Midbrain (tissue), 1 donor: ENCODE data around the gene UBR1.
"Not testable (repeated sequence)": the region's sequence is repeated elsewhere in the genome, so short reads cannot be mapped to it uniquely, and the experiment has no call there.

Source experiments
- DNase-seq: peaks from one replicate; lab custom pipeline; 2025; lab: John Stamatoyannopoulos, UW

Gene UBR1

GRCh38 chr15:43056696-43057095 is 49.1 kb downstream of the UBR1 start:
- no peak for DNase-seq

DNA sequence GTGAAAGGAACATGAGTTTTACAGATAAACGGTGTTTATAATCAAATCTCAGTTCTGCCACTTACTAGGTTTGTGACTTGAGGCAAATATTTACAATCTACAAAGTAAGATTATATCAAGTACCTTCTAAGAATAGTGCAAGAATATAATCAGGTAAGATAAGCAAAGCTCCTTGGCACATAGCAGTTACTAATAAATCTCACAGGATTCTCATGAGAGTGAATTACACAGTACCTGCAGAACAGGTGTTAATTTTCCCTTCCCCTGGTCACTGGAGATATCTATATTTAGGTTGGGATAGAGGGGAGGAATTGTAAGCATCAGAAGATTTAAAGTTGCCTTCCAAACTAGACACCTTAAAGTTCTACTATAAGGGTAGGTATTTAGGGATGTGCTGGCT is 53.0 kb downstream of the UBR1 start:
- no peak for DNase-seq

- DNase-seq = no peak
Observed at GRCh38 chr15:43048935-43049334, 56.9 kb downstream of the UBR1 start.

- no peak for DNase-seq
Observed at GRCh38 chr15:43046484-43046883, 59.4 kb downstream of the UBR1 start.

DNA sequence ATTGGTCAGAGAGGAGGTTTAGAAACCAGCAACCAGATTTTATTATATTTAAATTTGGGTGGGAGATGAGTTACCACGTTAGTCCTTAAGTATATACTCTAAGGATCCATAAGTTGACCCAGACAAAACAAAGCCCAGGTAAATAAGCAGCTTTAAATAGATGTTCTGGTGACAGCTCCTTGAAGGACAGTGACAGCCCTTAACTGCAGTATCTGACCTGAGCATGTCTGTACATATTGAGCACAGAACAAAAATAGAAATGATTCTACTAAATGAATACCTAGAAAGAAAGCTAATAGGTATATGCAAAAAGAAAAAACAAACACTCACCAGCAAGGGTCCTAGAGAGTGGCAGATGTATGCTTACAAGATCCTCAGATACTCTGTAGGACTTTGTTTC is 63.0 kb downstream of the UBR1 start:
- DNase-seq = no peak

DNA sequence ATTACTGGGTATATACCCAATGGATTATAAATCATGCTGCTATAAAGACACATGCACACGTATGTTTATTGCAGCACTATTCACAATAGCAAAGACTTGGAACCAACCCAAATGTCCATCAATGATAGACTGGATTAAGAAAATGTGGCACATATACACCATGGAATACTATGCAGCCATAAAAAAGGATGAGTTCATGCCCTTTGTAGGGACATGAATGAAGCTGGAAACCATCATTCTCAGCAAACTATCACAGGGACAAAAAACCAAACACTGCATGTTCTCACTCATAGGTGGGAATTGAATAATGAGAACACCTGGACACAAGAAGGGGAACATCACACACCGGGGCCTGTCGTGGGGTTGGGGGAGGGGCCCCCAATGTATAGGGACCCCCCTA is 64.8 kb downstream of the UBR1 start:
- DNase-seq = not testable (repeated sequence)

- not testable (repeated sequence) for DNase-seq
Observed at GRCh38 chr15:43035240-43035639, 70.6 kb downstream of the UBR1 start.

- no peak for DNase-seq
Observed at GRCh38 chr15:43029476-43029875, 76.4 kb downstream of the UBR1 start.

DNA sequence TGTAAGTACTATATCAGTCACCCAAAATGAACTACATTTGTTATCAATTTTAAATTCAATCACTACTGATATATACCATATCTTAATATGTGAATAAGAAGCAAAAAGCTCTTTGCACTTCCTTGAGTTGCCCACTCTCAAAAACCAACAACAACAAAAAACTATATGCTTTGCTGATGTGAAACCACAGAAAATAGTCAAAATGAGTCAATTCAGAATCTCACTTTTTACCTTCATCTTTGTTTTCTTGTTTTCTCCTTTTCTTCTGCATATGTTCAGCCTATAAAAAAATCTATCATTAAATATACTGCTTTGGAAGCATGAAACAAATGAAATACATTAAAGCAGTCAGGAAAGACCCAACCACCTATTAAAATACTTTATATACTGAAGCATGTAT is 80.7 kb downstream of the UBR1 start:
- no peak for DNase-seq

DNA sequence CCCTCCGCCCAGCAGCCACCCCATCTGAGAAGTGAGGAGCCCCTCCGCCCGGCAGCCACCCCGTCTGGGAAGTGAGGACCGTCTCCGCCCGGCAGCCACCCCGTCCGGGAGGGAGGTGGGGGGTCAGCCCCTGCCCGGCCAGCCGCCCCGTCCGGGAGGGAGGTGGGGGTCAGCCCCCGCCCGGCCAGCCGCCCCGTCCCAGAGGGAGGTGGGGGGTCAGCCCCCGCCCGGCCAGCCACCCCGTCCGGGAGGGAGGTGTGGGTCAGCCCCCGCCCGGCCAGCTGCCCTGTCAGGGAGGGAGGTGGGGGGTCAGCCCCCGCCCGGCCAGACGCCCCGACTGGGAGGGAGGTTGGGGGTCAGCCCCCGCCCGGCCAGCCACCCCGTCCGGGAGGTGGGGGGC is 91.2 kb downstream of the UBR1 start:
- DNase-seq = not testable (repeated sequence)

DNA sequence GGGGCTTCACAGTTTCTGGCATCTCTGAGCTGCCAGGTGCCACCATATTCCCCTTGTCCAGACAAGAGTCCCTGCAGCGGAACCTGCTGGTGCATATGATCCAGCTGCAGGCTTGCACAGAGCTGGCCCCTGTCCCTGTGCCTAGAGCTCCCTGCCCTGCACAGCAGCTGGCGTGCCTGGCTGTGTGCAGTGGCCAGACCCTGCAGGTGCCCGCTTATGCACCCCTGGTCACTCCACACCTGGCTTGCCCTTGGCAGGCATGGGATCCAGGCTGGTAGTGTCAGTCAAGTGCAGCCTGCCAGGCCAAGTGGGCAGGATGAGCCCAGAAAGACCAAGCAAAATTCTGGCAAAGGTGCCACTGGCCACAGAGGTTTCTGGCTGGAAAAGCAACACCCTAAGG is 96.6 kb downstream of the UBR1 start:
- no peak for DNase-seq

- no peak for DNase-seq
Observed at GRCh38 chr15:43008150-43008549, 97.7 kb downstream of the UBR1 start.

DNA sequence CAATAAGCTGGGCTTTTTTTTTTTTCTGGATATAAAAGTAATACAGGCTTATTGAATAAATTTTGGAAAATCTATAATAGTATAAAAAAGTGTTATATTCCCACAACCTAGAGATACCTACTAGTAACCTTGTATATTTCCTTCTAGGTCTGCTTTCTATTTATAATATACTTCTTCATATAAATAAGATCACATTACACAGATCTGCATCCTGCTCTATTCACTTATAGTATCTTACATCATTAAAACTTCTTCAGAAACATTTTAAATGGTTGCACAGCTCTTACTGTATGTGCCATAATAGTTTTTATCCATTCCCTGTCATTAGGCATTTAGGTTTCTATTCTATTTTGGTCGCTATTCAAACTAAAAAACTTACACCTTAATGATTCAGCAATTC is 98.3 kb downstream of the UBR1 start:
- no peak for DNase-seq

DNA sequence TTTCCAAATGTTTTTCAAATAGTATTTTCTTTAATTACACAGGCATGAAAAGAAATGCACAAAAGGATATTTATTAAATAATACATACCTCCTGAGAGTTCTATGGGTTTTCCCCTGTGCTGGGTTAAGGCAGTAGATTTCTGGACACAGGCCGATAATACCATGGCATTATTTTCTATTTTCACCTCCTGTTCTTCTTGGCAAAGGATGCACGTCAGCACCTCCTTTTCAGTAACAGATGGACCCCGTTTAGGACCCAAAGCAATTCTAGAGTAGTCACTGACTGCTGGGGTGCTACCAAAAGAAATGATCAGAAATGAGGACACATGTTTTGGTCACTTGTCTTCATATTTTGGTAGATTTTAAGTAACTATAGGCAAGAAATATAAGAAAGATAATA is 98.8 kb downstream of the UBR1 start:
- no peak for DNase-seq

DNA sequence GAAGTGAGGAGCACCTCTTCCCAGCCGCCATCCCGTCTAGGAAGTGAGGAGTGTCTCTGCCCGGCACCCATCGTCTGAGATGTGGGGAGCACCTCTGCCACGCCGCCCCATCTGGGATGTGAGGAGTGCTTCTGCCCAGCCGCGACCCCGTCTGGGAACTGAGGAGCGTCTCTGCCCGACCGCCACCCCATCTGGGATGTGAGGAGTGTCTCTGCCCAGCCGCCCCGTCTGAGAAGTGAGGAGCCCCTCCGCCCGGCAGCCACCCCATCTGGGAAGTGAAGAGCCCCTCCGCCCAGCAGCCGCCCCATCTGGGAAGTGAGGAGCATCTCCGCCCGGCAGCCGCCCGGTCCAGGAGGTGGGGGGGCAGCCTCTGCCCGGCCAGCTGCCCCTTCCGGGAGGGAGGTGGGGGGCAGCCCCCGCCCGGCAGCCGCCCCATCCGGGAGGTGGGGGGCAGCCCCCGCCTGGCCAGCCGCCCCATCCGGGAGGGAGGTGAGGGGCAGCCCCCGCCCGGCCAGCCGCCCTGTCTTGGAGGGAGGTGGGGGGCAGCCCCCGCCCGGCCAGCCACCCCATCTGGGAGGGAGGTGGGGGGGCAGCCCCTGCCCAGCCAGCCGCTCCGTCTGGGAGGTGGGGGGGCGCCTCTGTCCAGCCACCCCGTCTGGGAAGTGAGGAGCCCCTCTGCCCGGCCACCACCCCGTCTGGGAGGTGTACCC is 100.8 kb downstream of the UBR1 start:
- not testable (repeated sequence) for DNase-seq

GRCh38 chr15:42999201-42999779 is 106.5 kb downstream of the UBR1 start:
- DNase-seq = no peak

DNA sequence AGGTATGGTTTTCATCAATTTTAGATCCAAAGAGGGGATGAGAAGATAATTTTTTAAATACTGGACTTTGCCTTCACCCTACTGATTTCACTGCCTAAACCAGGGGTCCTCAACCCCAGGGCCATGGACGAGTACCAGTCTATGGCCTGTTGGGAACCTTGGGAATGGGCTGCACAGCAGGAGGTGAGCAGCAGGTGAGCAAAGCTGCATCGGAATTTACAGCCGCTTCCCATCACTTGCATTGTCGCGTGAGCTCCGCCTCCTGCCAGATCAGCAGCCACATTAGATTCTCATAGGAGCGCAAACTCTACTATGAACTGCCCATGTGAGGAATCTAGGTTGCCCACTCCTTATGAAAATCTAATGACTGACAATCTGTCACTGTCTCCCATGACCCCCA is 109.0 kb downstream of the UBR1 start:
- DNase-seq = no peak

- DNase-seq = no peak
Observed at GRCh38 chr15:42994546-42994945, 111.3 kb downstream of the UBR1 start.

DNA sequence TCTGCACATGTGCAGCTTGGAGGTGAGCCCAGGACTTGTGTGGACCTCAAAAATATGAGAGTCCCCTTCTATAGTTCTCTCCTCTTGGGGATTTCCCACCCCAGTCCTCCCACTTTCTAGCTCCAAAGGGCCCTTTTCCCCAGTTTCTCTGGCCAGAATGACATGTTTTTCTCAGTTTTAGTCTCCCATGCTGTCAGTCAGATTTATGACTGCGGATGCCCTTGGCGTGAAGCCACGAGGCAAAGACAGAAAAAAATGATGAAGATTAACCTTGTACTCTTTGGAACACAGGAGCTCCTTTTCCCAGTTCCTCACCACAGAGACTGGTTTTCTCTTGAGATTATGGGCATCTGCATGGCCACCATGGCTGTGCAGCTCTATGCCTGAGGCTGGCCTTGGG is 113.2 kb downstream of the UBR1 start:
- no peak for DNase-seq

GRCh38 chr15:42986693-42987342 is 119.0 kb downstream of the UBR1 start:
- DNase-seq = no peak

GRCh38 chr15:42984493-42985034 is 121.3 kb downstream of the UBR1 start:
- DNase-seq = no peak

DNA sequence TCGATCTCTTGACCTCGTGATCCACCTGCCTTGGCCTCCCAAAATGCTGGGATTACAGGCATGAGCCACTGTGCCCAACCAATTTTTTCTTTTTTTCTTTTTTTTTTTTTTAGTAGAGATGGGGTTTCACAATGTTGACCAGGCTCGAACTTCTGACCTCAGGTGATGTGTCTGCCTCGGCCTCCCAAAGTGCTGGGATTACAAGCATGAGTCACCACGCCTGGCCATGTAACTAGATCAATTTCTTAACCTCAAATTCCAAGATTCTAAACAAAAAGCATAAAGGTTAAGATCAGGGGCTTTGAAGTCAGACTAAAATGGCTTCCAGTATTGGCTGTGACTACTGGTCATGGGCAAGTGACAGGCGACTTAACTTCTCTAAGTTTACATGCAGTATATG is 126.7 kb downstream of the UBR1 start:
- not testable (repeated sequence) for DNase-seq

GRCh38 chr15:42974202-42974862 is 131.5 kb downstream of the UBR1 start:
- DNase-seq = no peak
